ENCODE results near the gene ENPP6. TPM values are rescaled to one million over a fixed set of nuclear protein-coding genes. Genes with fewer than 3 reads are reported as not detected.
A peak's percentile ranks its signal among the peaks of the same experiment; 100 is the strongest.

Gene ENPP6
- total RNA-seq, 1 donor from 2014 or later, result not detected

GRCh38 chr4:184039963-184040383 is 177.7 kb downstream of the ENPP6 start:
- TF ChIP-seq CTCF (IDR thresholded peaks at IDR 0.05; ENCODE audit: partially characterized antibody, unreplicated experiment), result no peak
- Mint-ChIP-seq H3K36me3 (ENCODE audit: unreplicated experiment) (peaks cover 6% of the 10 kb centered on the region), H3K9me3 (ENCODE audit: unreplicated experiment) (peaks cover 7% of the 10 kb centered on the region), H3K4me3 (ENCODE audit: unreplicated experiment) (no peak overlapping the region), H3K27me3 (ENCODE audit: unreplicated experiment) (peaks cover 6% of the 10 kb centered on the region), H3K4me1 (ENCODE audit: low read depth, unreplicated experiment) (peaks cover 12% of the 10 kb centered on the region), H3K27ac (ENCODE audit: unreplicated experiment) (peak overlapping the region; percentile 18)
- peak; percentile 43 for DNase-seq
